A549 treated with AZD9567 at 1 μM for 4 hours (cell line): Measurements from ENCODE around the gene CDX2. TPM values are rescaled to one million over a fixed set of nuclear protein-coding genes. Genes with fewer than 3 reads are reported as not detected.

ENCODE experiments used
- total RNA-seq: library from RNA; stranded (reverse); fragments of 200-300 nt; extraction: Qiagen RNA extraction; gene quantifications from 5 replicates; pipeline ENCODE4 v1.2.3, GENCODE V29; 2022; ENCODE audit not compliant: insufficient read depth

CDX2 gene
- 0.62 to 1.0 TPM (median 0.88 TPM) in 5 replicates for total RNA-seq

GRCh38 chr13:27969082-27969865, at the start of gene CDX2:
TSS of gene CDX2 (minus strand) at chr13:27969315. CDS start at chr13:27969006, 309 bp downstream.

GRCh38 chr13:27988520-27988919, 19.4 kb upstream of the CDX2 start, which contains the start of gene URAD:
TSS of gene URAD (minus strand) at chr13:27988693. CDS start at chr13:27988637, 56 bp downstream.

DNA sequence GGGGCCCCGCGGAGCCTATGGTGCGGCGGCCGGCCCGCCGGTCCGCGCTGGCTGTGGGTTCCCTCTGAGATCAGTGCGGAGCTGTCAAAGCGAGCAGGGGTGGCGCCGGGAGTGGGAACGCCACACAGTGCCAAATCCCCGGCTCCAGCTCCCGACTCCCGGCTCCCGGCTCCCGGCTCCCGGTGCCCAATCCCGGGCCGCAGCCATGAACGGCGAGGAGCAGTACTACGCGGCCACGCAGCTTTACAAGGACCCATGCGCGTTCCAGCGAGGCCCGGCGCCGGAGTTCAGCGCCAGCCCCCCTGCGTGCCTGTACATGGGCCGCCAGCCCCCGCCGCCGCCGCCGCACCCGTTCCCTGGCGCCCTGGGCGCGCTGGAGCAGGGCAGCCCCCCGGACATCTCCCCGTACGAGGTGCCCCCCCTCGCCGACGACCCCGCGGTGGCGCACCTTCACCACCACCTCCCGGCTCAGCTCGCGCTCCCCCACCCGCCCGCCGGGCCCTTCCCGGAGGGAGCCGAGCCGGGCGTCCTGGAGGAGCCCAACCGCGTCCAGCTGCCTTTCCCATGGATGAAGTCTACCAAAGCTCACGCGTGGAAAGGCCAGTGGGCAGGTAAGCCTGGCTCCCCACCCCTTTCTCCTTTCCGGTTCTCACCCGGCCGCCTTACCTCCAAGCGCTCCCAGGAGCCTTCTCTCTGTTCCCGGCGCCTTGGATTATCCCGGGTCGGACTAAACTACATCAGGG, 49.0 kb downstream of the CDX2 start, which contains the start of gene PDX1:
Gene PDX1 (plus strand): TSS at position 67 of the 743 bp plus-strand sequence. CDS start 139 bp downstream, at position 206.

Other genes with a start within 250 kb of the CDX2 start
- not detected in 5 replicates for gene GSX1, start 176.8 kb downstream of the CDX2 start, total RNA-seq
- gene PDX1, start 49.3 kb downstream of the CDX2 start, total RNA-seq: 0.03 to 1.1 TPM (median 0.09 TPM) in 5 replicates
- gene URAD, start 19.4 kb upstream of the CDX2 start, total RNA-seq: not detected in 5 replicates
- gene FLT3, start 131.3 kb upstream of the CDX2 start, total RNA-seq: not detected in 5 replicates
- 5.9 to 7.8 TPM (median 7.4 TPM) in 5 replicates for gene PAN3, start 169.2 kb upstream of the CDX2 start, total RNA-seq